ENCODE results near the gene TMEM121. TPM values are rescaled to one million over a fixed set of nuclear protein-coding genes. Genes with fewer than 3 reads are reported as not detected.

Gene TMEM121
- total RNA-seq (2014; rRNA removed; shearing (Covaris generic)) = 15.5 and 25.1 TPM in 2 replicates

GRCh38 chr14:105525861-105526775 is at the start of gene TMEM121:
Gene TMEM121, plus strand, starts transcription at chr14:105526583. Its CDS starts 2,252 bp downstream, at chr14:105528835.

GRCh38 chr14:105486163-105486973 is 40.0 kb upstream of the TMEM121 start, which contains the start of gene CRIP1:
Gene CRIP1, plus strand, starts transcription at chr14:105486886. Its CDS starts 374 bp downstream, at chr14:105487260.

GRCh38 chr14:105490572-105491365 is 35.6 kb upstream of the TMEM121 start, which contains the start of gene TEDC1:
Gene TEDC1, plus strand, starts transcription at chr14:105491246. Its CDS starts 130 bp downstream, at chr14:105491376.

Other genes with a start within 250 kb of the TMEM121 start
- 39.5 and 46.1 TPM in 2 replicates for gene BRF1, start 225.6 kb upstream of the TMEM121 start, total RNA-seq (2014; rRNA removed; shearing (Covaris generic))
- 23.9 and 36.4 TPM in 2 replicates for gene PACS2, start 211.8 kb upstream of the TMEM121 start, total RNA-seq (2014; rRNA removed; shearing (Covaris generic))
- 0.08 and 0.27 TPM in 2 replicates for gene TEX22, start 128.0 kb upstream of the TMEM121 start, total RNA-seq (2014; rRNA removed; shearing (Covaris generic))
- 62.4 and 76.0 TPM in 2 replicates for gene MTA1, start 106.8 kb upstream of the TMEM121 start, total RNA-seq (2014; rRNA removed; shearing (Covaris generic))
- gene CRIP2, start 51.8 kb upstream of the TMEM121 start, total RNA-seq (2014; rRNA removed; shearing (Covaris generic)) = 112 and 126 TPM in 2 replicates
- gene CRIP1, start 39.7 kb upstream of the TMEM121 start, total RNA-seq (2014; rRNA removed; shearing (Covaris generic)) = 0.29 and 1.7 TPM in 2 replicates
- gene TEDC1, start 35.3 kb upstream of the TMEM121 start, total RNA-seq (2014; rRNA removed; shearing (Covaris generic)) = 34.3 and 47.1 TPM in 2 replicates